Testis (tissue), 3 donors: ENCODE data around the gene MPHOSPH9. TPM values are rescaled to one million over a fixed set of nuclear protein-coding genes. Genes with fewer than 3 reads are reported as not detected.
A peak's percentile ranks its signal among the peaks of the same experiment; 100 is the strongest.

Source experiments
- DNase-seq: peaks from one replicate; pipeline ENCODE4 v3.0.0-alpha.2; 2019
- H3K27ac ChIP-seq, 2 donors: fragments of 200-600 bp; sonication (generic); one replicate each; pipeline ENCODE4 v1.5.1; 2019
- H3K27me3 ChIP-seq: fragments of 200-600 bp; sonication (generic); one replicate; pipeline ENCODE4 v1.5.1; 2019
- H3K36me3 ChIP-seq: fragments of 200-600 bp; sonication (generic); one replicate; pipeline ENCODE4 v1.5.1; 2017; ENCODE audit warnings: low read depth; ENCODE audit errors: missing control alignments
- H3K4me1 ChIP-seq: fragments of 200-600 bp; sonication (generic); one replicate; pipeline ENCODE4 v1.5.1; 2019
- H3K4me3 ChIP-seq, 2 donors: fragments of 200-600 bp; sonication (generic); one replicate each; pipeline ENCODE4 v1.5.1; 2017 to 2019
- H3K9me3 ChIP-seq: fragments of 200-600 bp; sonication (generic); one replicate; pipeline ENCODE4 v1.5.1; 2017
- CTCF ChIP-seq, 3 experiments: fragments of 450-650 bp in 2 of 3; fragments of 200-600 bp in 1 of 3; sonication (generic) in 1 of 3; IDR thresholded peaks; one replicate each; pipeline ENCODE4 v1.5.1; 2016 to 2019; ENCODE audit warnings: antibody characterized with exemption in 3 of 3, mild to moderate bottlenecking in 2 of 3, moderate library complexity in 1 of 3
- POLR2A ChIP-seq: fragments of 450-650 bp; IDR thresholded peaks from one replicate; pipeline ENCODE4 v1.6.1; 2017; ENCODE audit warnings: antibody characterized with exemption, mild to moderate bottlenecking, moderate library complexity
- WGBS, 2 donors: methylation state at CpG; one replicate each; pipeline ENCODE4 v1.1.5; 2018; 5-methylcytosine and 5-hydroxymethylcytosine counted together
- intact Hi-C: fragments of 100-400 bp; cut with DNase I; formaldehyde crosslinking; loops from one replicate; pipeline ENCODE4 v1.15.1; 2023; ENCODE audit warnings: low total_unique reads
- polyA plus RNA-seq: library from polyadenylated mRNA; stranded (reverse); fragments of 350-450 nt; fragmentation: Illumina TruSeq; extraction: RNeasy Lipid Tissue Mini Kit (QIAGEN cat#74804); gene quantifications from one replicate; pipeline ENCODE4 v1.2.3, GENCODE V29; 2014; ENCODE audit warnings: low read depth, low replicate concordance; ENCODE audit not compliant: insufficient read depth
- total RNA-seq, 2 donors: library from RNA; depleted of rRNA; stranded (reverse); fragments of >200 nt; gene quantifications; one replicate each; pipeline ENCODE4 v1.2.3, GENCODE V29; 2016

Gene MPHOSPH9
- total and polyA plus RNA-seq, 3 donors from 2014 or later = 28.8 to 81.1 (median 60.3) TPM

- intact Hi-C loops = loop anchor here (10.0 kb wide), 3 partner anchors 48 to 158 kb away; partner anchors contain the start of gene ARL6IP4
- peaks cover 43% of the 10 kb centered on the region for H3K4me1 ChIP-seq
- H3K27ac ChIP-seq = peak overlapping the region; percentile 11 to 58
- H3K27me3 ChIP-seq = no peaks in the 10 kb centered on the region
- DNase-seq = no peak
- H3K36me3 ChIP-seq = no peaks in the 10 kb centered on the region
- no peaks in the 10 kb centered on the region for H3K9me3 ChIP-seq
- TF ChIP-seq CTCF (IDR thresholded peaks at IDR 0.05) (no peak), POLR2A (no peak)
- H3K4me3 ChIP-seq = no peak overlapping the region
- WGBS, 2 donors = 65 to 66% methylated on average over 10 to 11 of the region's 11 CpGs
These were observed 89.8 kb downstream of the MPHOSPH9 start for GRCh38 chr12:123142921-123143735.

DNA sequence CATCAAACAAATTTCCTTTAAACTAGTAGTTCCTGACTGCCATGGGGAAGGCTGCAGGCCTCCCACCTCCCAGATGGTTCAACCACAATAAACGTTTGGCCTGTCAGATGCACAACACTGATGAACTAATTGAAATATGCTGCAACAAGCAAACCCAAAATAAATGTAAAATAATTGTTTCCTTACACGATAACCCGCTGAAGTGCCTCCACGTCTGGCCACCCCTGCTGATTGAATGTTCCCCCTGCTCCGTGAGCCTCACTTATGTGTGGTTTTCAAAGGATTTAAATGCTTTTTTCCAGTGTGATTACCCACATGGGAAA lies 90.5 kb downstream of the MPHOSPH9 start:
- H3K9me3 ChIP-seq = no peaks in the 10 kb centered on the region
- H3K36me3 ChIP-seq = no peaks in the 10 kb centered on the region
- no peak overlapping the region for H3K4me3 ChIP-seq
- 27 to 60% methylated on average over 5 of the region's 5 CpGs for WGBS, 2 donors
- intact Hi-C loops = loop anchor here (10.0 kb wide), 3 partner anchors 48 to 158 kb away; partner anchors contain the start of gene ARL6IP4
- TF ChIP-seq CTCF (IDR thresholded peaks at IDR 0.05) (no peak), POLR2A (no peak)
- no peak for DNase-seq
- H3K4me1 ChIP-seq = peaks cover 41% of the 10 kb centered on the region
- H3K27ac ChIP-seq = peak overlapping the region in 1 of 2 donors; percentile 74
- H3K27me3 ChIP-seq = no peaks in the 10 kb centered on the region

GRCh38 chr12:123141615-123142517 lies 91.1 kb downstream of the MPHOSPH9 start:
- H3K27me3 ChIP-seq = no peaks in the 10 kb centered on the region
- H3K36me3 ChIP-seq = no peaks in the 10 kb centered on the region
- TF ChIP-seq POLR2A = no peak
- TF ChIP-seq CTCF (IDR thresholded peaks at IDR 0.05) = no peak
- H3K4me3 ChIP-seq = no peak overlapping the region
- intact Hi-C loops = loop anchor here (10.0 kb wide), 3 partner anchors 47 to 157 kb away; partner anchors contain the start of gene ARL6IP4
- no peaks in the 10 kb centered on the region for H3K9me3 ChIP-seq
- H3K4me1 ChIP-seq = peaks cover 41% of the 10 kb centered on the region
- 51 to 58% methylated on average over 14 to 15 of the region's 15 CpGs for WGBS, 2 donors
- peak; percentile 83 for DNase-seq
- H3K27ac ChIP-seq = peak overlapping the region in 1 of 2 donors; percentile 74

GRCh38 chr12:123140676-123141614 lies 92.0 kb downstream of the MPHOSPH9 start:
- H3K4me3 ChIP-seq = no peak overlapping the region
- peaks cover 41% of the 10 kb centered on the region for H3K4me1 ChIP-seq
- H3K27me3 ChIP-seq = no peaks in the 10 kb centered on the region
- H3K36me3 ChIP-seq = no peaks in the 10 kb centered on the region
- no peak for TF ChIP-seq CTCF (IDR thresholded peaks at IDR 0.05)
- no peak for TF ChIP-seq POLR2A
- H3K27ac ChIP-seq = peak overlapping the region; percentile 64 to 74
- intact Hi-C loops = loop anchor here (10.0 kb wide), 3 partner anchors 46 to 156 kb away; partner anchors contain the start of gene ARL6IP4
- no peak for DNase-seq
- 71 to 80% methylated on average over 2 to 6 of the region's 6 CpGs for WGBS, 2 donors
- no peaks in the 10 kb centered on the region for H3K9me3 ChIP-seq
